ENCODE measurements around the gene HMCN2. TPM values are rescaled to one million over a fixed set of nuclear protein-coding genes. Genes with fewer than 3 reads are reported as not detected.

Gene HMCN2
- total RNA-seq, 4 donors from 2014 or later, result 0.68 to 9.2 (median 4.7) TPM

- TF ChIP-seq CTCF (IDR thresholded peaks at IDR 0.05; ENCODE audit: low read depth), result no peak
Measured at GRCh38 chr9:130378875-130379648, 113.5 kb downstream of the HMCN2 start.

GRCh38 chr9:130379649-130379970, 114.0 kb downstream of the HMCN2 start:
- TF ChIP-seq CTCF (IDR thresholded peaks at IDR 0.05; ENCODE audit: low read depth), result no peak

- no peak for TF ChIP-seq CTCF (IDR thresholded peaks at IDR 0.05; ENCODE audit: low read depth)
Measured at GRCh38 chr9:130380920-130381469, 115.4 kb downstream of the HMCN2 start.

GRCh38 chr9:130381660-130382059, 116.1 kb downstream of the HMCN2 start:
- no peak for TF ChIP-seq CTCF (IDR thresholded peaks at IDR 0.05; ENCODE audit: low read depth)

GRCh38 chr9:130382096-130382495, 116.5 kb downstream of the HMCN2 start:
- TF ChIP-seq CTCF (IDR thresholded peaks at IDR 0.05; ENCODE audit: low read depth), result no peak

DNA sequence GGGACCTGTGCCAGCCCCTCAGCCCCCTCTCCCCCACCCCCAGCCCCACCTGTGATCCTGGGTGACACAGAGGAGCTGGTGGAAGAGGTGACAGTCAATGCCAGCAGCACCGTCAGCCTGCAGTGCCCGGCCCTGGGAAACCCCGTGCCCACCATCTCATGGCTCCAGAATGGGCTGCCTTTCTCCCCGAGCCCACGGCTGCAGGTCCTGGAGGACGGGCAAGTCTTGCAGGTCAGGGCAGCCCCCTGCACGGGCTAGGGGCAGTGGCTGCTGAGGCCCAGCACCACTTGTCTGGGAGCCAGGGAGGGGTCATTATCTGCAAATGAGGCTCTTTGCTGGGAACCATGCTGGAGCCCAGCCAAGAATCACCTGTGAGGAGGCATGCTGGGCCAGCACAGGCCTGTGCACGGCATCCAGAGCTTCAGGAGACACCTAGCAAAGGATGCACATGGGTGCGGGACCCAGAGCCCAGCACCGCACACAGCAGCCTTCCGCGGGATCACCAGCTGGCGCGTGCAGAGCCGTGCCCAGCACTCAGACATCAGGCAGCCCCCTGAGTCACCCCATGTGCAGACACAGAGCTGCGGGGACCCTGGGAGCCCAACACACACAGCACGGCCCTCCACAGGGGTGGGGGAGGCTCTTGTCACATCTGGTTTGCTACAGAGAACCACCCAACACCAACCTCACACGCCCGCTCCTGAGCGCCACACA, 117.2 kb downstream of the HMCN2 start:
- TF ChIP-seq CTCF (IDR thresholded peaks at IDR 0.05; ENCODE audit: low read depth), result no peak

GRCh38 chr9:130383350-130383715, 117.8 kb downstream of the HMCN2 start:
- no peak for TF ChIP-seq CTCF (IDR thresholded peaks at IDR 0.05; ENCODE audit: low read depth)
